ENCODE data around the gene PRSS1.

The PRSS1 gene

GRCh38 chr7:142787034-142787768, 37.9 kb downstream of the PRSS1 start:
- no peak overlapping the region for H3K18ac ChIP-seq (ENCODE audit: low read depth in 1 of 2, low read length in 2 of 2)
- no peak overlapping the region for H2AK5ac ChIP-seq (ENCODE audit: low read length, severe bottlenecking)
- no peak overlapping the region for H2AFZ ChIP-seq (ENCODE audit: low read depth, low read length)
- no peaks in the 10 kb centered on the region for H3K79me1 ChIP-seq (replicated peaks; ENCODE audit: low read length, poor library complexity, severe bottlenecking)
- no peak overlapping the region for H3K14ac ChIP-seq (ENCODE audit: low read length in 2 of 2)
- no peak overlapping the region for H2BK12ac ChIP-seq (ENCODE audit: low read length in 2 of 2)
- no peak overlapping the region for H4K91ac ChIP-seq (ENCODE audit: low read length)
- H3K36me3 ChIP-seq (ENCODE audit: control insufficient read depth in 1 of 2, insufficient read depth in 2 of 2, low read depth in 1 of 2, low read length in 2 of 2), result no peaks in the 10 kb centered on the region
- H3K23ac ChIP-seq (ENCODE audit: low read length in 2 of 2), result no peak overlapping the region
- H2BK120ac ChIP-seq (ENCODE audit: low read depth, low read length), result no peak overlapping the region
- no peak overlapping the region for H3K4me3 ChIP-seq (ENCODE audit: insufficient read depth in 1 of 2, low read depth in 1 of 2, low read length in 2 of 2)
- 81% methylated on average over 10 of the region's 11 CpGs for WGBS
- peaks cover 45 to 53% of the 10 kb centered on the region in 2 experiments for H3K27me3 ChIP-seq (ENCODE audit: control insufficient read depth in 1 of 2, insufficient read depth in 1 of 2, low read length in 2 of 2)
- H4K8ac ChIP-seq (ENCODE audit: low read length), result no peak overlapping the region
- peaks cover 2% of the 10 kb centered on the region for H3K4me1 ChIP-seq (ENCODE audit: control insufficient read depth, insufficient read depth, low read depth, low read length)
- no peaks in the 10 kb centered on the region for H3K9me3 ChIP-seq (ENCODE audit: control insufficient read depth, low read length)
- H3K4ac ChIP-seq (ENCODE audit: low read depth in 1 of 2, low read length in 2 of 2), result no peak overlapping the region
- H2BK5ac ChIP-seq (ENCODE audit: low read depth, low read length, poor library complexity, severe bottlenecking), result no peak overlapping the region
- no peak overlapping the region for H3K4me2 ChIP-seq (ENCODE audit: low read length, poor library complexity, severe bottlenecking)
- no peak overlapping the region for H3K27ac ChIP-seq (ENCODE audit: low read length, poor library complexity, severe bottlenecking)
- no peak for DNase-seq
- no peak overlapping the region for H3K9ac ChIP-seq (ENCODE audit: low read length)
- H2BK15ac ChIP-seq (ENCODE audit: low read depth, poor library complexity, severe bottlenecking), result no peak overlapping the region

GRCh38 chr7:142787783-142788182, 38.5 kb downstream of the PRSS1 start:
- Histone ChIP-seq H3K27ac (ENCODE audit: low read length, poor library complexity, severe bottlenecking) (no peak overlapping the region), H3K14ac (ENCODE audit: low read length in 2 of 2) (no peak overlapping the region), H3K36me3 (ENCODE audit: control insufficient read depth in 1 of 2, insufficient read depth in 2 of 2, low read depth in 1 of 2, low read length in 2 of 2) (no peaks in the 10 kb centered on the region), H3K23ac (ENCODE audit: low read length in 2 of 2) (no peak overlapping the region), H2BK120ac (ENCODE audit: low read depth, low read length) (no peak overlapping the region), H3K4ac (ENCODE audit: low read depth in 1 of 2, low read length in 2 of 2) (no peak overlapping the region), H3K18ac (ENCODE audit: low read depth in 1 of 2, low read length in 2 of 2) (no peak overlapping the region), H4K91ac (ENCODE audit: low read length) (no peak overlapping the region), H2AFZ (ENCODE audit: low read depth, low read length) (no peak overlapping the region), H3K9me3 (ENCODE audit: control insufficient read depth, low read length) (no peaks in the 10 kb centered on the region), H3K79me1 (replicated peaks; ENCODE audit: low read length, poor library complexity, severe bottlenecking) (no peaks in the 10 kb centered on the region), H4K8ac (ENCODE audit: low read length) (no peak overlapping the region), H3K9ac (ENCODE audit: low read length) (no peak overlapping the region), H2BK5ac (ENCODE audit: low read depth, low read length, poor library complexity, severe bottlenecking) (no peak overlapping the region), H3K27me3 (ENCODE audit: control insufficient read depth in 1 of 2, insufficient read depth in 1 of 2, low read length in 2 of 2) (peaks cover 51 to 56% of the 10 kb centered on the region in 2 experiments), H3K4me2 (ENCODE audit: low read length, poor library complexity, severe bottlenecking) (no peak overlapping the region), H2AK5ac (ENCODE audit: low read length, severe bottlenecking) (no peak overlapping the region), H2BK15ac (ENCODE audit: low read depth, poor library complexity, severe bottlenecking) (no peak overlapping the region), H3K4me3 (ENCODE audit: insufficient read depth in 1 of 2, low read depth in 1 of 2, low read length in 2 of 2) (no peak overlapping the region), H2BK12ac (ENCODE audit: low read length in 2 of 2) (no peak overlapping the region), H3K4me1 (ENCODE audit: control insufficient read depth, insufficient read depth, low read depth, low read length) (peaks cover 2% of the 10 kb centered on the region)
- DNase-seq, result no peak
- 96% methylated on average over 4 of the region's 6 CpGs for WGBS

GRCh38 chr7:142788303-142789289, 39.3 kb downstream of the PRSS1 start:
- H3K14ac ChIP-seq (ENCODE audit: low read length in 2 of 2), result no peak overlapping the region
- H3K4me1 ChIP-seq (ENCODE audit: control insufficient read depth, insufficient read depth, low read depth, low read length), result no peaks in the 10 kb centered on the region
- no peak overlapping the region for H2AFZ ChIP-seq (ENCODE audit: low read depth, low read length)
- 85% methylated on average over 10 of the region's 10 CpGs for WGBS
- no peak overlapping the region for H3K4ac ChIP-seq (ENCODE audit: low read depth in 1 of 2, low read length in 2 of 2)
- H2BK15ac ChIP-seq (ENCODE audit: low read depth, poor library complexity, severe bottlenecking), result no peak overlapping the region
- H2BK120ac ChIP-seq (ENCODE audit: low read depth, low read length), result no peak overlapping the region
- no peak overlapping the region for H3K18ac ChIP-seq (ENCODE audit: low read depth in 1 of 2, low read length in 2 of 2)
- H2AK5ac ChIP-seq (ENCODE audit: low read length, severe bottlenecking), result no peak overlapping the region
- H2BK5ac ChIP-seq (ENCODE audit: low read depth, low read length, poor library complexity, severe bottlenecking), result no peak overlapping the region
- H3K27ac ChIP-seq (ENCODE audit: low read length, poor library complexity, severe bottlenecking), result no peak overlapping the region
- no peak overlapping the region for H2BK12ac ChIP-seq (ENCODE audit: low read length in 2 of 2)
- no peaks in the 10 kb centered on the region for H3K9me3 ChIP-seq (ENCODE audit: control insufficient read depth, low read length)
- peaks cover 59 to 64% of the 10 kb centered on the region in 2 experiments for H3K27me3 ChIP-seq (ENCODE audit: control insufficient read depth in 1 of 2, insufficient read depth in 1 of 2, low read length in 2 of 2)
- no peak overlapping the region for H3K9ac ChIP-seq (ENCODE audit: low read length)
- H3K4me3 ChIP-seq (ENCODE audit: insufficient read depth in 1 of 2, low read depth in 1 of 2, low read length in 2 of 2), result no peak overlapping the region
- no peak overlapping the region for H4K8ac ChIP-seq (ENCODE audit: low read length)
- H3K79me1 ChIP-seq (replicated peaks; ENCODE audit: low read length, poor library complexity, severe bottlenecking), result no peaks in the 10 kb centered on the region
- no peak overlapping the region for H3K23ac ChIP-seq (ENCODE audit: low read length in 2 of 2)
- H3K4me2 ChIP-seq (ENCODE audit: low read length, poor library complexity, severe bottlenecking), result no peak overlapping the region
- H3K36me3 ChIP-seq (ENCODE audit: control insufficient read depth in 1 of 2, insufficient read depth in 2 of 2, low read depth in 1 of 2, low read length in 2 of 2), result no peaks in the 10 kb centered on the region
- no peak overlapping the region for H4K91ac ChIP-seq (ENCODE audit: low read length)
- DNase-seq, result no peak

GRCh38 chr7:142789441-142789840, 40.2 kb downstream of the PRSS1 start:
- no peak overlapping the region for H2AK5ac ChIP-seq (ENCODE audit: low read length, severe bottlenecking)
- H3K4ac ChIP-seq (ENCODE audit: low read depth in 1 of 2, low read length in 2 of 2), result no peak overlapping the region
- no peak overlapping the region for H2BK15ac ChIP-seq (ENCODE audit: low read depth, poor library complexity, severe bottlenecking)
- H3K9me3 ChIP-seq (ENCODE audit: control insufficient read depth, low read length), result no peaks in the 10 kb centered on the region
- H3K18ac ChIP-seq (ENCODE audit: low read depth in 1 of 2, low read length in 2 of 2), result no peak overlapping the region
- H2BK5ac ChIP-seq (ENCODE audit: low read depth, low read length, poor library complexity, severe bottlenecking), result no peak overlapping the region
- no peak overlapping the region for H3K14ac ChIP-seq (ENCODE audit: low read length in 2 of 2)
- no peak overlapping the region for H3K4me3 ChIP-seq (ENCODE audit: insufficient read depth in 1 of 2, low read depth in 1 of 2, low read length in 2 of 2)
- H3K4me2 ChIP-seq (ENCODE audit: low read length, poor library complexity, severe bottlenecking), result no peak overlapping the region
- no peak overlapping the region for H3K27ac ChIP-seq (ENCODE audit: low read length, poor library complexity, severe bottlenecking)
- no peaks in the 10 kb centered on the region for H3K4me1 ChIP-seq (ENCODE audit: control insufficient read depth, insufficient read depth, low read depth, low read length)
- H2BK120ac ChIP-seq (ENCODE audit: low read depth, low read length), result no peak overlapping the region
- H3K9ac ChIP-seq (ENCODE audit: low read length), result no peak overlapping the region
- no peak overlapping the region for H2AFZ ChIP-seq (ENCODE audit: low read depth, low read length)
- H4K91ac ChIP-seq (ENCODE audit: low read length), result no peak overlapping the region
- H4K8ac ChIP-seq (ENCODE audit: low read length), result no peak overlapping the region
- no peaks in the 10 kb centered on the region for H3K36me3 ChIP-seq (ENCODE audit: control insufficient read depth in 1 of 2, insufficient read depth in 2 of 2, low read depth in 1 of 2, low read length in 2 of 2)
- no peak overlapping the region for H2BK12ac ChIP-seq (ENCODE audit: low read length in 2 of 2)
- no peak for DNase-seq
- WGBS, result 79% methylated on average over 2 of the region's 2 CpGs
- no peaks in the 10 kb centered on the region for H3K79me1 ChIP-seq (replicated peaks; ENCODE audit: low read length, poor library complexity, severe bottlenecking)
- H3K23ac ChIP-seq (ENCODE audit: low read length in 2 of 2), result no peak overlapping the region
- H3K27me3 ChIP-seq (ENCODE audit: control insufficient read depth in 1 of 2, insufficient read depth in 1 of 2, low read length in 2 of 2), result peaks cover 68 to 73% of the 10 kb centered on the region in 2 experiments
